GM23338 (cell line): Measurements from ENCODE around the gene TDG. TPM values are rescaled to one million over a fixed set of nuclear protein-coding genes. Genes with fewer than 3 reads are reported as not detected.

Source experiments
- ATAC-seq: fragments of 200-7000 bp; cut with Tn5 transposase; 3 replicates; pipeline ENCODE4 v1.9.1; 2020
- DNase-seq: peaks from one replicate; pipeline ENCODE4 v3.0.0-alpha.2; 2015; ENCODE audit warnings: low spot score
- H2AFZ ChIP-seq: fragments of 200-600 bp; sonication (generic); 2 replicates; pipeline ENCODE4 v1.8.0; 2016; ENCODE audit warnings: antibody characterized with exemption, mild to moderate bottlenecking, moderate library complexity
- H3F3A ChIP-seq: fragments of 200-600 bp; sonication (generic); replicated peaks from 2 replicates; pipeline ENCODE4 v1.8.0; 2017; ENCODE audit warnings: antibody characterized with exemption, mixed run types, low read depth
- H3K27ac ChIP-seq: fragments of 200-600 bp; sonication (generic); 2 replicates; pipeline ENCODE4 v1.6.1; 2016; ENCODE audit warnings: low read depth
- H3K27me3 ChIP-seq: fragments of 200-600 bp; sonication (generic); 2 replicates; pipeline ENCODE4 v1.8.0; 2016; ENCODE audit warnings: mild to moderate bottlenecking, mixed run types, moderate library complexity; ENCODE audit not compliant: insufficient read depth
- H3K36me3 ChIP-seq: fragments of 200-600 bp; sonication (generic); 2 replicates; pipeline ENCODE4 v1.8.0; 2016; ENCODE audit warnings: mild to moderate bottlenecking; ENCODE audit not compliant: insufficient read depth
- H3K4me1 ChIP-seq: fragments of 200-600 bp; sonication (generic); 2 replicates; pipeline ENCODE4 v1.8.0; 2016; ENCODE audit warnings: mild to moderate bottlenecking, moderate library complexity; ENCODE audit not compliant: insufficient read depth
- H3K4me2 ChIP-seq: fragments of 200-600 bp; sonication (generic); 2 replicates; pipeline ENCODE4 v1.7.1; 2017; ENCODE audit warnings: mixed run types
- H3K4me3 ChIP-seq: fragments of 200-600 bp; sonication (generic); 2 replicates; pipeline ENCODE4 v1.6.1; 2016; ENCODE audit warnings: mixed run types
- H3K79me2 ChIP-seq: fragments of 200-600 bp; sonication (generic); replicated peaks from 2 replicates; pipeline ENCODE4 v1.8.0; 2017; ENCODE audit warnings: mild to moderate bottlenecking; ENCODE audit not compliant: insufficient read depth
- H3K9me2 ChIP-seq: fragments of 200-600 bp; sonication (generic); 2 replicates; pipeline ENCODE4 v1.8.0; 2017; ENCODE audit not compliant: insufficient read depth
- H4K20me1 ChIP-seq: fragments of 200-600 bp; sonication (generic); replicated peaks from 2 replicates; pipeline ENCODE4 v1.8.0; 2017; ENCODE audit warnings: mild to moderate bottlenecking; ENCODE audit not compliant: insufficient read depth
- H3K27ac Mint-ChIP-seq: 2 replicates; pipeline ENCODE4 v1.8.0; 2020; ENCODE audit warnings: inconsistent platforms, mild to moderate bottlenecking, moderate library complexity, mixed read lengths
- H3K27me3 Mint-ChIP-seq: 3 replicates; pipeline ENCODE4 v1.8.0; 2022; ENCODE audit warnings: low read depth, mild to moderate bottlenecking, moderate library complexity, mixed read lengths, inconsistent platforms; ENCODE audit not compliant: insufficient read depth, poor library complexity
- H3K36me3 Mint-ChIP-seq: 3 replicates; pipeline ENCODE4 v1.8.0; 2021; ENCODE audit warnings: low read depth, mild to moderate bottlenecking, inconsistent platforms, moderate library complexity, mixed read lengths
- H3K4me1 Mint-ChIP-seq: 3 replicates; pipeline ENCODE4 v1.8.0; 2020; ENCODE audit warnings: mild to moderate bottlenecking, inconsistent platforms, mixed read lengths
- H3K4me3 Mint-ChIP-seq: 3 replicates; pipeline ENCODE4 v1.8.0; 2021; ENCODE audit warnings: moderate library complexity, mild to moderate bottlenecking, inconsistent platforms, mixed read lengths
- H3K9me3 Mint-ChIP-seq: 3 replicates; pipeline ENCODE4 v1.8.0; 2020; ENCODE audit warnings: moderate library complexity, mild to moderate bottlenecking, inconsistent platforms, mixed read lengths
- CREB1 ChIP-seq: fragments of 250-450 bp; sonication (Bioruptor Pico); IDR thresholded peaks from 2 replicates; pipeline ENCODE4 v1.5.0; 2020; ENCODE audit warnings: low read depth, mild to moderate bottlenecking, moderate library complexity
- EZH2 ChIP-seq: fragments of 200-600 bp; sonication (generic); IDR thresholded peaks from one replicate; pipeline ENCODE4 v1.8.0; 2017; ENCODE audit warnings: antibody characterized with exemption, mild to moderate bottlenecking, low read depth; ENCODE audit not compliant: unreplicated experiment
- EZH2phosphoT487 ChIP-seq: fragments of 200-600 bp; sonication (generic); IDR thresholded peaks from one replicate; pipeline ENCODE4 v1.8.1; 2018; ENCODE audit warnings: antibody characterized with exemption; ENCODE audit not compliant: unreplicated experiment
- JUNB ChIP-seq: IDR thresholded peaks from one replicate; pipeline ENCODE4 v1.6.1; 2016; ENCODE audit warnings: antibody characterized with exemption; ENCODE audit not compliant: unreplicated experiment
- POLR2AphosphoS5 ChIP-seq: IDR thresholded peaks from 2 replicates; pipeline ENCODE4 v1.6.1; 2016; ENCODE audit warnings: antibody characterized with exemption, low read depth
- STAT1 ChIP-seq: IDR thresholded peaks from one replicate; pipeline ENCODE4 v1.6.1; 2016; ENCODE audit warnings: antibody characterized with exemption; ENCODE audit not compliant: unreplicated experiment
- ZNF114 ChIP-seq: fragments of 250-450 bp; sonication (Bioruptor Pico); IDR thresholded peaks from 2 replicates; pipeline ENCODE4 v1.5.0; 2020; ENCODE audit warnings: mild to moderate bottlenecking, moderate library complexity
- ZNF331 ChIP-seq: fragments of 250-450 bp; sonication (Bioruptor Pico); IDR thresholded peaks from 2 replicates; pipeline ENCODE4 v1.5.0; 2020; ENCODE audit warnings: low read depth, mild to moderate bottlenecking, moderate library complexity
- ZNF462 ChIP-seq: fragments of 250-450 bp; sonication (Bioruptor Pico); IDR thresholded peaks from 2 replicates; pipeline ENCODE4 v1.5.0; 2020; ENCODE audit warnings: mild to moderate bottlenecking, moderate library complexity
- polyA plus RNA-seq: library from polyadenylated mRNA; unstranded; fragments of >200 nt; fragmentation: Nextera tagmentation; extraction: Ambion mirVana; gene quantifications from 2 replicates; pipeline ENCODE4 v1.2.1, GENCODE V29; 2016
- total RNA-seq: library from RNA; depleted of rRNA; stranded (reverse); fragments of >200 nt; shearing (Covaris generic); gene quantifications from 2 replicates; pipeline ENCODE4 v1.2.3, GENCODE V29; 2014
- TF ChIP-seq, protein P1 (sequence below), 2 experiments: fragments of 200-600 bp in 1 of 2; sonication (generic) in 1 of 2; conservative IDR thresholded peaks; 2 replicates each; pipeline versions ENCODE4 v1.5.1 to v1.6.1; 2016 to 2017; ENCODE audit warnings: antibody characterized with exemption in 2 of 2, low read depth in 2 of 2, mild to moderate bottlenecking in 2 of 2, moderate library complexity in 1 of 2
- TF ChIP-seq, protein P2 (sequence below): IDR thresholded peaks from one replicate; pipeline ENCODE4 v1.6.1; 2018; ENCODE audit warnings: antibody characterized with exemption; ENCODE audit not compliant: unreplicated experiment

The TDG gene
- total and polyA plus RNA-seq, 2 experiments from 2014 or later, result 57.0 to 66.2 TPM

DNA sequence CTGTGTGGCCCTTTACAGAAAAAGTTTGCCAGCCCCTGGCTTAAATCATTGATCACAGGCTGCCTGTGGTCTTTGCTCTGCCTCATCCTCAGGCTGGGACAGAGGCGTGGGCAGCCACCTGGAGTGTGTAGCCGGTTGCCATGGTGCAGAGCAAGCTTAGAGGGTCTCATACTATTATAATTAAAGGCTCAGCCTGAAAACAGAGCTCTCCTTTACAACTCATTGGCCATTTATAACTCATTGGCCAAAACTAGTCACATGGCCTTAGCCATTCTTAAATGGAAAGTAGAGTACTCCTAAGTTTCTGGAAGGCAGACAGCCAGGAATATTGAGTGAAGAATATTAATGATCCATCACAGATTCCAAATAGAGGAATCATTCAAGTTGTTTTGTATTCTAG is 32.4 kb upstream of the TDG start:
- H3K27ac ChIP-seq, result no peak overlapping the region
- peaks cover 7% of the 10 kb centered on the region for H3K27me3 Mint-ChIP-seq
- H3K36me3 Mint-ChIP-seq, result peaks cover 63% of the 10 kb centered on the region
- peaks cover 66% of the 10 kb centered on the region for H3K79me2 ChIP-seq
- peaks cover 59% of the 10 kb centered on the region for H3K36me3 ChIP-seq
- no peak overlapping the region for H2AFZ ChIP-seq
- peak; percentile 23 for DNase-seq
- no peaks in the 10 kb centered on the region for H3K9me2 ChIP-seq
- peaks cover 13% of the 10 kb centered on the region; the same call in 1 of the 2 replicates for H3K4me1 ChIP-seq
- peaks cover 40% of the 10 kb centered on the region for H4K20me1 ChIP-seq
- no peak overlapping the region for H3K4me3 Mint-ChIP-seq
- H3F3A ChIP-seq, result 0 out of 2 replicates have a peak, but pooled peaks cover 7% of the 10 kb centered on the region
- H3K9me3 Mint-ChIP-seq, result no peaks in the 10 kb centered on the region
- ATAC-seq, result no peak
- H3K27ac Mint-ChIP-seq, result no peak overlapping the region
- H3K27me3 ChIP-seq, result no peaks in the 10 kb centered on the region
- peak overlapping the region; percentile 92; the same call in 1 of the 2 replicates for H3K4me3 ChIP-seq
- TF ChIP-seq JUNB (no peak), EZH2phosphoT487 (no peak), EZH2 (no peak), POLR2AphosphoS5 (no peak)
- TF ChIP-seq, protein P1, sequence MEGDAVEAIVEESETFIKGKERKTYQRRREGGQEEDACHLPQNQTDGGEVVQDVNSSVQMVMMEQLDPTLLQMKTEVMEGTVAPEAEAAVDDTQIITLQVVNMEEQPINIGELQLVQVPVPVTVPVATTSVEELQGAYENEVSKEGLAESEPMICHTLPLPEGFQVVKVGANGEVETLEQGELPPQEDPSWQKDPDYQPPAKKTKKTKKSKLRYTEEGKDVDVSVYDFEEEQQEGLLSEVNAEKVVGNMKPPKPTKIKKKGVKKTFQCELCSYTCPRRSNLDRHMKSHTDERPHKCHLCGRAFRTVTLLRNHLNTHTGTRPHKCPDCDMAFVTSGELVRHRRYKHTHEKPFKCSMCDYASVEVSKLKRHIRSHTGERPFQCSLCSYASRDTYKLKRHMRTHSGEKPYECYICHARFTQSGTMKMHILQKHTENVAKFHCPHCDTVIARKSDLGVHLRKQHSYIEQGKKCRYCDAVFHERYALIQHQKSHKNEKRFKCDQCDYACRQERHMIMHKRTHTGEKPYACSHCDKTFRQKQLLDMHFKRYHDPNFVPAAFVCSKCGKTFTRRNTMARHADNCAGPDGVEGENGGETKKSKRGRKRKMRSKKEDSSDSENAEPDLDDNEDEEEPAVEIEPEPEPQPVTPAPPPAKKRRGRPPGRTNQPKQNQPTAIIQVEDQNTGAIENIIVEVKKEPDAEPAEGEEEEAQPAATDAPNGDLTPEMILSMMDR (conservative IDR thresholded peaks at IDR 0.05; ENCODE audit: low read depth in 2 of 2), result no peak
- H3K4me1 Mint-ChIP-seq, result peaks cover 13% of the 10 kb centered on the region
- peak overlapping the region; percentile 95; the same call in 1 of the 2 replicates for H3K4me2 ChIP-seq

GRCh38 chr12:103936679-103937078 is 29.0 kb upstream of the TDG start:
- H3K4me1 Mint-ChIP-seq, result peaks cover 10% of the 10 kb centered on the region
- ATAC-seq (no peak), DNase-seq (no peak)
- Histone ChIP-seq H2AFZ (no peak overlapping the region), H3K9me2 (no peaks in the 10 kb centered on the region), H3K4me2 (no peak overlapping the region), H3F3A (0 out of 2 replicates have a peak, but pooled peaks cover 13% of the 10 kb centered on the region), H3K36me3 (peaks cover 92% of the 10 kb centered on the region), H3K27ac (no peak overlapping the region), H3K4me3 (no peak overlapping the region), H3K4me1 (peaks cover 12% of the 10 kb centered on the region; the same call in 1 of the 2 replicates), H3K79me2 (peaks cover 52% of the 10 kb centered on the region), H4K20me1 (peaks cover 44% of the 10 kb centered on the region), H3K27me3 (no peaks in the 10 kb centered on the region)
- H3K4me3 Mint-ChIP-seq, result no peak overlapping the region
- H3K9me3 Mint-ChIP-seq, result no peaks in the 10 kb centered on the region
- peaks cover 4% of the 10 kb centered on the region for H3K27me3 Mint-ChIP-seq
- H3K27ac Mint-ChIP-seq, result no peak overlapping the region
- peaks cover 93% of the 10 kb centered on the region for H3K36me3 Mint-ChIP-seq
- TF ChIP-seq STAT1 (no peak), ZNF331 (CRISPR knock-in tag) (no peak), CREB1 (CRISPR knock-in tag) (no peak), EZH2phosphoT487 (no peak), EZH2 (no peak), ZNF114 (CRISPR knock-in tag) (no peak), ZNF462 (CRISPR knock-in tag) (no peak)
- TF ChIP-seq, protein P2, sequence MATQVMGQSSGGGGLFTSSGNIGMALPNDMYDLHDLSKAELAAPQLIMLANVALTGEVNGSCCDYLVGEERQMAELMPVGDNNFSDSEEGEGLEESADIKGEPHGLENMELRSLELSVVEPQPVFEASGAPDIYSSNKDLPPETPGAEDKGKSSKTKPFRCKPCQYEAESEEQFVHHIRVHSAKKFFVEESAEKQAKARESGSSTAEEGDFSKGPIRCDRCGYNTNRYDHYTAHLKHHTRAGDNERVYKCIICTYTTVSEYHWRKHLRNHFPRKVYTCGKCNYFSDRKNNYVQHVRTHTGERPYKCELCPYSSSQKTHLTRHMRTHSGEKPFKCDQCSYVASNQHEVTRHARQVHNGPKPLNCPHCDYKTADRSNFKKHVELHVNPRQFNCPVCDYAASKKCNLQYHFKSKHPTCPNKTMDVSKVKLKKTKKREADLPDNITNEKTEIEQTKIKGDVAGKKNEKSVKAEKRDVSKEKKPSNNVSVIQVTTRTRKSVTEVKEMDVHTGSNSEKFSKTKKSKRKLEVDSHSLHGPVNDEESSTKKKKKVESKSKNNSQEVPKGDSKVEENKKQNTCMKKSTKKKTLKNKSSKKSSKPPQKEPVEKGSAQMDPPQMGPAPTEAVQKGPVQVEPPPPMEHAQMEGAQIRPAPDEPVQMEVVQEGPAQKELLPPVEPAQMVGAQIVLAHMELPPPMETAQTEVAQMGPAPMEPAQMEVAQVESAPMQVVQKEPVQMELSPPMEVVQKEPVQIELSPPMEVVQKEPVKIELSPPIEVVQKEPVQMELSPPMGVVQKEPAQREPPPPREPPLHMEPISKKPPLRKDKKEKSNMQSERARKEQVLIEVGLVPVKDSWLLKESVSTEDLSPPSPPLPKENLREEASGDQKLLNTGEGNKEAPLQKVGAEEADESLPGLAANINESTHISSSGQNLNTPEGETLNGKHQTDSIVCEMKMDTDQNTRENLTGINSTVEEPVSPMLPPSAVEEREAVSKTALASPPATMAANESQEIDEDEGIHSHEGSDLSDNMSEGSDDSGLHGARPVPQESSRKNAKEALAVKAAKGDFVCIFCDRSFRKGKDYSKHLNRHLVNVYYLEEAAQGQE, result no peak
